Common myeloid progenitor, CD34-positive (primary cell): ENCODE results near the gene ADAMTS17.

Experiments used
- CTCF ChIA-PET: fragments of 350-600 bp; sonication (Branson Sonifier 250); formaldehyde crosslinking; loops from one replicate; lab custom pipeline; 2021; ENCODE audit warnings: antibody characterized with exemption; lab: Charles Lee
- POLR2A ChIA-PET: fragments of 350-600 bp; sonication (Branson Sonifier 250); formaldehyde crosslinking; loops from one replicate; lab custom pipeline; 2021; ENCODE audit warnings: antibody characterized with exemption; lab: Charles Lee
- DNase-seq, 3 donors: peaks; one replicate each; pipeline versions ENCODE4 v3.0.0 to v3.0.0-alpha.2; 2013
- H3K27ac ChIP-seq, 2 experiments: 1 replicate in 1 of 2; 2 replicates in 1 of 2; pipeline ENCODE4 v1.7.0; 2013; ENCODE audit warnings: inconsistent platforms in 2 of 2, low read length in 2 of 2, mild to moderate bottlenecking in 2 of 2, low read depth in 1 of 2, moderate library complexity in 1 of 2; ENCODE audit not compliant: severe bottlenecking in 2 of 2, insufficient read depth in 1 of 2, poor library complexity in 1 of 2
- H3K27me3 ChIP-seq, 5 experiments: replicated peaks in 2 of 5; 1 replicate in 3 of 5; 2 replicates in 2 of 5; pipeline versions ENCODE4 v1.6.1 to v1.7.0; 2013; ENCODE audit warnings: low read length in 4 of 5, mild to moderate bottlenecking in 2 of 5, moderate library complexity in 2 of 5, inconsistent platforms in 1 of 5; ENCODE audit not compliant: insufficient read depth in 5 of 5, control insufficient read depth in 4 of 5
- H3K36me3 ChIP-seq, 4 experiments: 1 replicate in 2 of 4; 2 replicates in 2 of 4; pipeline versions ENCODE4 v1.6.1 to v1.7.0; 2013; ENCODE audit warnings: low read length in 3 of 4, control low read depth in 1 of 4, mild to moderate bottlenecking in 1 of 4; ENCODE audit not compliant: control insufficient read depth in 4 of 4, insufficient read depth in 4 of 4
- H3K4me1 ChIP-seq, 4 experiments: 1 replicate in 3 of 4; 2 replicates in 1 of 4; pipeline versions ENCODE4 v1.6.1 to v1.7.1; 2013; ENCODE audit warnings: low read length in 3 of 4, mild to moderate bottlenecking in 3 of 4, control low read depth in 1 of 4, inconsistent platforms in 1 of 4, moderate library complexity in 1 of 4; ENCODE audit not compliant: control insufficient read depth in 4 of 4, insufficient read depth in 4 of 4; ENCODE audit errors: control extremely low read depth in 1 of 4
- H3K4me3 ChIP-seq, 7 experiments: 1 replicate in 4 of 7; 2 replicates in 3 of 7; pipeline versions ENCODE4 v1.5.1 to v1.7.0; 2013; ENCODE audit warnings: mild to moderate bottlenecking in 7 of 7, low read length in 6 of 7, moderate library complexity in 6 of 7, inconsistent platforms in 2 of 7, low read depth in 2 of 7, control low read depth in 1 of 7; ENCODE audit not compliant: insufficient read depth in 4 of 7, control insufficient read depth in 1 of 7; ENCODE audit errors: extremely low read depth in 1 of 7
- H3K9me3 ChIP-seq, 5 experiments: 1 replicate in 4 of 5; 2 replicates in 1 of 5; pipeline versions ENCODE4 v1.6.1 to v1.7.1; 2013; ENCODE audit warnings: low read length in 4 of 5, mild to moderate bottlenecking in 2 of 5, inconsistent platforms in 1 of 5, low read depth in 1 of 5, moderate library complexity in 1 of 5; ENCODE audit not compliant: control insufficient read depth in 4 of 5, insufficient read depth in 2 of 5; ENCODE audit errors: control extremely low read depth in 1 of 5
- WGBS: methylation state at CpG from one replicate; pipeline ENCODE4 v1.1.5; 2013; ENCODE audit not compliant: insufficient coverage; 5-methylcytosine and 5-hydroxymethylcytosine counted together

The ADAMTS17 gene

GRCh38 chr15:100250176-100250800, 91.5 kb downstream of the ADAMTS17 start:
- Histone ChIP-seq H3K4me3 (no peak overlapping the region), H3K9me3 (no peaks in the 10 kb centered on the region), H3K27me3 (no peaks in the 10 kb centered on the region), H3K36me3 (no peaks in the 10 kb centered on the region), H3K27ac (no peak overlapping the region), H3K4me1 (no peaks in the 10 kb centered on the region)
- CTCF ChIA-PET, result no interaction called here
- POLR2A ChIA-PET, result no interaction called here
- WGBS, result 87% methylated on average over 6 of the region's 10 CpGs
- DNase-seq, result no peak

GRCh38 chr15:100249096-100249815, 92.5 kb downstream of the ADAMTS17 start:
- DNase-seq, result no peak
- Histone ChIP-seq H3K4me1 (no peaks in the 10 kb centered on the region), H3K4me3 (no peak overlapping the region), H3K9me3 (no peaks in the 10 kb centered on the region), H3K27ac (no peak overlapping the region), H3K27me3 (no peaks in the 10 kb centered on the region), H3K36me3 (no peaks in the 10 kb centered on the region)
- ChIA-PET CTCF (no interaction called here), POLR2A (no interaction called here)
- 89% methylated on average over 6 of the region's 9 CpGs for WGBS

GRCh38 chr15:100248236-100248635, 93.5 kb downstream of the ADAMTS17 start:
- no peak overlapping the region for H3K4me3 ChIP-seq
- no peak overlapping the region for H3K27ac ChIP-seq
- H3K36me3 ChIP-seq, result no peaks in the 10 kb centered on the region
- no peaks in the 10 kb centered on the region for H3K27me3 ChIP-seq
- CTCF ChIA-PET, result no interaction called here
- DNase-seq, result no peak
- H3K4me1 ChIP-seq, result no peaks in the 10 kb centered on the region
- no peaks in the 10 kb centered on the region for H3K9me3 ChIP-seq
- WGBS, result 94% methylated on average over 3 of the region's 5 CpGs
- POLR2A ChIA-PET, result no interaction called here

GRCh38 chr15:100247228-100248225, 94.2 kb downstream of the ADAMTS17 start:
- H3K9me3 ChIP-seq, result no peaks in the 10 kb centered on the region
- no peak for DNase-seq
- no peak overlapping the region for H3K27ac ChIP-seq
- WGBS, result 91% methylated on average over 14 of the region's 21 CpGs
- no peaks in the 10 kb centered on the region for H3K4me1 ChIP-seq
- ChIA-PET POLR2A (no interaction called here), CTCF (no interaction called here)
- H3K36me3 ChIP-seq, result no peaks in the 10 kb centered on the region
- H3K27me3 ChIP-seq, result no peaks in the 10 kb centered on the region
- H3K4me3 ChIP-seq, result no peak overlapping the region

GRCh38 chr15:100245855-100246254, 95.9 kb downstream of the ADAMTS17 start:
- Histone ChIP-seq H3K27ac (no peak overlapping the region), H3K9me3 (peaks cover 0 to 4% (median 0%) of the 10 kb centered on the region in 5 experiments), H3K36me3 (no peaks in the 10 kb centered on the region), H3K4me1 (no peaks in the 10 kb centered on the region), H3K27me3 (no peaks in the 10 kb centered on the region), H3K4me3 (no peak overlapping the region)
- WGBS, result 86% methylated on average over 9 of the region's 11 CpGs
- no peak for DNase-seq
- ChIA-PET CTCF (no interaction called here), POLR2A (no interaction called here)

GRCh38 chr15:100245487-100245820, 96.3 kb downstream of the ADAMTS17 start:
- POLR2A ChIA-PET, result no interaction called here
- Histone ChIP-seq H3K27me3 (no peaks in the 10 kb centered on the region), H3K36me3 (no peaks in the 10 kb centered on the region), H3K4me1 (no peaks in the 10 kb centered on the region), H3K9me3 (peaks cover 0 to 4% (median 0%) of the 10 kb centered on the region in 5 experiments), H3K27ac (no peak overlapping the region), H3K4me3 (no peak overlapping the region)
- CTCF ChIA-PET, result no interaction called here
- WGBS, result 100% methylated on average over 2 of the region's 2 CpGs
- no peak for DNase-seq
